GM12878 (cell line): ENCODE data around the gene ZNF581.

Experiments used
- JUND ChIP-seq: IDR thresholded peaks from 2 replicates; pipeline ENCODE4 v1.6.1; 2012; ENCODE audit warnings: low read depth, mild to moderate bottlenecking, low read length, improper control_type of control experiment, moderate library complexity
- SMC3 ChIP-seq: IDR thresholded peaks from 2 replicates; pipeline ENCODE4 v1.6.1; 2011; ENCODE audit warnings: low read length, improper control_type of control experiment, borderline replicate concordance

- TF ChIP-seq SMC3: no peak
- no peak for TF ChIP-seq JUND
These were observed 6.7 kb upstream of the ZNF581 start for GRCh38 chr19:55636723-55637122.
